ENCODE measurements around the gene RAB4B. TPM values are rescaled to one million over a fixed set of nuclear protein-coding genes. Genes with fewer than 3 reads are reported as not detected.
"Not testable (repeated sequence)": the region's sequence is repeated elsewhere in the genome, so short reads cannot be mapped to it uniquely, and the experiment has no call there.

The RAB4B gene
- total RNA-seq, 3 donors from 2014 or later = 21.6 to 28.2 (median 22.1) TPM

GRCh38 chr19:40836754-40837429, 58.8 kb downstream of the RAB4B start:
- no peak overlapping the region for H3K27ac ChIP-seq
- no peaks in the 10 kb centered on the region for H3K4me1 ChIP-seq
- intact Hi-C loops (cut with DNase I; ENCODE audit: low total_unique reads) = no loop called here
- no peaks in the 10 kb centered on the region for H3K27me3 ChIP-seq
- H3K36me3 ChIP-seq = no peaks in the 10 kb centered on the region
- H3K4me3 ChIP-seq = no peak overlapping the region
- no peak for DNase-seq (ENCODE audit: low spot score in 2 of 2)
- no peak for TF ChIP-seq CTCF (IDR thresholded peaks at IDR 0.05)
- no peaks in the 10 kb centered on the region for H3K9me3 ChIP-seq

- H3K4me1 ChIP-seq; H3K27ac ChIP-seq; intact Hi-C loops (cut with DNase I; ENCODE audit: low total_unique reads); H3K9me3 ChIP-seq; DNase-seq (ENCODE audit: low spot score in 2 of 2); H3K27me3 ChIP-seq; H3K4me3 ChIP-seq; H3K36me3 ChIP-seq: not testable (repeated sequence)
Measured at GRCh38 chr19:40838477-40838876, 60.4 kb downstream of the RAB4B start.

- H3K27ac ChIP-seq; H3K4me1 ChIP-seq; H3K27me3 ChIP-seq; H3K36me3 ChIP-seq; intact Hi-C loops (cut with DNase I; ENCODE audit: low total_unique reads); H3K9me3 ChIP-seq; DNase-seq (ENCODE audit: low spot score in 2 of 2); H3K4me3 ChIP-seq: not testable (repeated sequence)
Measured at GRCh38 chr19:40842012-40842411, 64.0 kb downstream of the RAB4B start.

- DNase-seq (ENCODE audit: low spot score in 2 of 2); H3K9me3 ChIP-seq; H3K27me3 ChIP-seq; intact Hi-C loops (cut with DNase I; ENCODE audit: low total_unique reads); H3K36me3 ChIP-seq; H3K27ac ChIP-seq; H3K4me1 ChIP-seq: not testable (repeated sequence)
- peak overlapping the region in 2 of 3 donors; percentile 28 to 39 for H3K4me3 ChIP-seq
Measured at GRCh38 chr19:40842997-40843652, 65.1 kb downstream of the RAB4B start.

GRCh38 chr19:40843653-40844052, 65.6 kb downstream of the RAB4B start:
- not testable (repeated sequence) for DNase-seq (ENCODE audit: low spot score in 2 of 2); H3K27me3 ChIP-seq

More at GRCh38 chr19:40843653-40844052, 65.6 kb downstream of the RAB4B start:
- H3K9me3 ChIP-seq; H3K27ac ChIP-seq; intact Hi-C loops (cut with DNase I; ENCODE audit: low total_unique reads); H3K4me1 ChIP-seq; H3K36me3 ChIP-seq: not testable (repeated sequence)
- peak overlapping the region in 2 of 3 donors; percentile 28 to 39 for H3K4me3 ChIP-seq

Other genes starting within 250 kb of the RAB4B start
- 10 to 100 TPM; 25.8 to 42.9 (median 34.1) TPM for gene SHKBP1, start 201.4 kb upstream of the RAB4B start, total RNA-seq
- 100 to 1,000 TPM in 1 of 3 donors, 10 to 100 TPM in 2; 52.7 to 130 (median 89.1) TPM for gene LTBP4, start 176.9 kb upstream of the RAB4B start, total RNA-seq
- gene NUMBL, start 87.6 kb upstream of the RAB4B start, total RNA-seq = 10 to 100 TPM; 24.6 to 34.7 (median 30.9) TPM
- gene COQ8B, start 61.4 kb upstream of the RAB4B start, total RNA-seq = 10 to 100 TPM; 28.2 to 50.8 (median 45.7) TPM
- 10 to 100 TPM; 41.8 to 71.6 (median 55.1) TPM for gene ITPKC, start 61.1 kb upstream of the RAB4B start, total RNA-seq
- gene ACTMAP, start 27.8 kb upstream of the RAB4B start, total RNA-seq = 1 to 10 TPM; 2.6 to 3.2 (median 2.9) TPM
- gene SNRPA, start 27.0 kb upstream of the RAB4B start, total RNA-seq = 10 to 100 TPM; 41.6 to 52.8 (median 52.1) TPM
- gene MIA, start 2.7 kb upstream of the RAB4B start, total RNA-seq = 10 to 100 TPM in 1 of 3 donors, 1 to 10 TPM in 1, not detected in 1; 5.6 to 47.3 TPM
- 10 to 100 TPM; 78.9 to 90.8 (median 88.5) TPM for gene EGLN2, start 20.9 kb downstream of the RAB4B start, total RNA-seq
- under 1 TPM in 1 of 3 donors, not detected in 2; 0.64 TPM for gene CYP2A6, start 72.2 kb downstream of the RAB4B start, total RNA-seq
- gene CYP2A7, start 104.0 kb downstream of the RAB4B start, total RNA-seq = not detected
- gene CYP2B6, start 213.0 kb downstream of the RAB4B start, total RNA-seq = not detected